HG03159 (cell line): ENCODE data around the gene TUBB4B.
"Not testable (repeated sequence)": the region's sequence is repeated elsewhere in the genome, so short reads cannot be mapped to it uniquely, and the experiment has no call there.

Experiments used
- ATAC-seq: cut with Tn5 transposase; IDR thresholded peaks from one replicate; pipeline ENCODE4 v1.9.1; 2021; ENCODE audit warnings: mild to moderate bottlenecking, moderate library complexity; ENCODE audit not compliant: unreplicated experiment

TUBB4B gene

GRCh38 chr9:137251490-137252268, 10.6 kb downstream of the TUBB4B start:
- no peak for ATAC-seq

GRCh38 chr9:137252555-137253506, 11.7 kb downstream of the TUBB4B start:
- ATAC-seq, result no peak

GRCh38 chr9:137253717-137254623, 12.9 kb downstream of the TUBB4B start:
- no peak for ATAC-seq

GRCh38 chr9:137254624-137255447, 13.7 kb downstream of the TUBB4B start, which contains the start of gene NELFB:
NELFB (plus strand) TSS chr9:137255327.
- ATAC-seq, result peak; percentile 79

- ATAC-seq, result peak; percentile 18
Observed at GRCh38 chr9:137255448-137256114, 14.5 kb downstream of the TUBB4B start.

GRCh38 chr9:137256362-137256761, 15.3 kb downstream of the TUBB4B start:
- no peak for ATAC-seq

- ATAC-seq, result no peak
Observed at GRCh38 chr9:137256856-137257255, 15.8 kb downstream of the TUBB4B start.

- not testable (repeated sequence) for ATAC-seq
Observed at GRCh38 chr9:137262173-137262908, 21.3 kb downstream of the TUBB4B start.

- no peak for ATAC-seq
Observed at GRCh38 chr9:137262909-137263285, 21.8 kb downstream of the TUBB4B start.

GRCh38 chr9:137263506-137263905, 22.4 kb downstream of the TUBB4B start:
- no peak for ATAC-seq

GRCh38 chr9:137264067-137264466, 23.0 kb downstream of the TUBB4B start:
- ATAC-seq, result no peak

GRCh38 chr9:137265496-137266161, 24.5 kb downstream of the TUBB4B start:
- no peak for ATAC-seq

- ATAC-seq, result no peak
Observed at GRCh38 chr9:137266162-137266527, 25.1 kb downstream of the TUBB4B start.

- no peak for ATAC-seq
Observed at GRCh38 chr9:137266585-137267453, 25.7 kb downstream of the TUBB4B start.

GRCh38 chr9:137267933-137268355, 26.9 kb downstream of the TUBB4B start:
- ATAC-seq, result no peak

GRCh38 chr9:137268538-137269201, 27.6 kb downstream of the TUBB4B start:
- no peak for ATAC-seq
